OCI-LY1 (cell line): Measurements from ENCODE around the gene FAM222B.
A peak's percentile ranks its signal among the peaks of the same experiment; 100 is the strongest.

ENCODE experiments used
- H2AFZ ChIP-seq: fragments of 200-600 bp; sonication (generic), shearing (Covaris generic); 2 replicates; pipeline ENCODE4 v1.6.0; 2014; ENCODE audit warnings: antibody characterized with exemption, mild to moderate bottlenecking, low read length
- H3F3A ChIP-seq: fragments of 200-600 bp; sonication (generic), shearing (Covaris generic); 2 replicates; pipeline ENCODE4 v1.6.0; 2014; ENCODE audit warnings: mild to moderate bottlenecking, antibody characterized with exemption, low read length, moderate library complexity; ENCODE audit not compliant: insufficient read depth
- H3K27ac ChIP-seq: fragments of 200-600 bp; sonication (generic); 2 replicates; pipeline ENCODE4 v1.5.1; 2014; ENCODE audit warnings: low read length, mixed run types, mild to moderate bottlenecking, low read depth; ENCODE audit not compliant: poor library complexity, severe bottlenecking
- H3K27me3 ChIP-seq: fragments of 200-600 bp; sonication (generic); 2 replicates; pipeline ENCODE4 v1.6.0; 2014; ENCODE audit warnings: antibody characterized with exemption, mild to moderate bottlenecking, low read length, moderate library complexity; ENCODE audit not compliant: insufficient read depth
- H3K36me3 ChIP-seq: fragments of 200-600 bp; sonication (generic); 2 replicates; pipeline ENCODE4 v1.6.1; 2014; ENCODE audit warnings: mild to moderate bottlenecking, antibody characterized with exemption, low read length, moderate library complexity, mixed read lengths; ENCODE audit not compliant: insufficient read depth
- H3K4me1 ChIP-seq: fragments of 200-600 bp; sonication (generic); 2 replicates; pipeline ENCODE4 v1.5.1; 2014; ENCODE audit warnings: mild to moderate bottlenecking, low read length, moderate library complexity; ENCODE audit not compliant: insufficient read depth, severe bottlenecking
- H3K4me2 ChIP-seq: fragments of 200-600 bp; sonication (generic), shearing (Covaris generic); 2 replicates; pipeline ENCODE4 v1.6.1; 2014; ENCODE audit warnings: low read length
- H3K4me3 ChIP-seq: fragments of 200-600 bp; sonication (generic); 2 replicates; pipeline ENCODE4 v1.5.1; 2014; ENCODE audit warnings: low read length, low read depth, mild to moderate bottlenecking, mixed read lengths; ENCODE audit not compliant: poor library complexity, severe bottlenecking
- H3K79me2 ChIP-seq: fragments of 200-600 bp; shearing (Covaris generic); 2 replicates; pipeline ENCODE4 v1.6.1; 2016; ENCODE audit warnings: mixed run types, low read length, mixed read lengths; ENCODE audit not compliant: insufficient read depth
- H3K9ac ChIP-seq: fragments of 200-600 bp; sonication (generic), shearing (Covaris generic); 2 replicates; pipeline ENCODE4 v1.6.1; 2014; ENCODE audit warnings: mild to moderate bottlenecking, low read length, mixed read lengths
- H3K9me2 ChIP-seq: fragments of 200-600 bp; sonication (generic), shearing (Covaris generic); 2 replicates; pipeline ENCODE4 v1.6.1; 2014; ENCODE audit warnings: low read depth, mild to moderate bottlenecking, low read length, mixed read lengths
- H3K9me3 ChIP-seq: fragments of 200-600 bp; shearing (Covaris generic); 2 replicates; pipeline ENCODE4 v1.6.1; 2014; ENCODE audit warnings: low read length, mixed read lengths
- H4K20me1 ChIP-seq: fragments of 200-600 bp; sonication (generic), shearing (Covaris generic); 2 replicates; pipeline ENCODE4 v1.6.0; 2016; ENCODE audit warnings: mild to moderate bottlenecking, low read length; ENCODE audit not compliant: insufficient read depth
- EZH2 ChIP-seq: fragments of 200-600 bp; sonication (generic), shearing (Covaris generic); IDR thresholded peaks from 2 replicates; pipeline ENCODE4 v1.8.0; 2017; ENCODE audit warnings: borderline replicate concordance, mixed run types, mild to moderate bottlenecking, antibody characterized with exemption, low read length, moderate library complexity, mixed read lengths
- TF ChIP-seq, protein P1 (sequence below): fragments of 200-600 bp; sonication (generic), shearing (Covaris generic); IDR thresholded peaks from 2 replicates; pipeline ENCODE4 v1.5.1; 2017; ENCODE audit warnings: mild to moderate bottlenecking, antibody characterized with exemption, low read length, moderate library complexity, mixed read lengths

The FAM222B gene

DNA sequence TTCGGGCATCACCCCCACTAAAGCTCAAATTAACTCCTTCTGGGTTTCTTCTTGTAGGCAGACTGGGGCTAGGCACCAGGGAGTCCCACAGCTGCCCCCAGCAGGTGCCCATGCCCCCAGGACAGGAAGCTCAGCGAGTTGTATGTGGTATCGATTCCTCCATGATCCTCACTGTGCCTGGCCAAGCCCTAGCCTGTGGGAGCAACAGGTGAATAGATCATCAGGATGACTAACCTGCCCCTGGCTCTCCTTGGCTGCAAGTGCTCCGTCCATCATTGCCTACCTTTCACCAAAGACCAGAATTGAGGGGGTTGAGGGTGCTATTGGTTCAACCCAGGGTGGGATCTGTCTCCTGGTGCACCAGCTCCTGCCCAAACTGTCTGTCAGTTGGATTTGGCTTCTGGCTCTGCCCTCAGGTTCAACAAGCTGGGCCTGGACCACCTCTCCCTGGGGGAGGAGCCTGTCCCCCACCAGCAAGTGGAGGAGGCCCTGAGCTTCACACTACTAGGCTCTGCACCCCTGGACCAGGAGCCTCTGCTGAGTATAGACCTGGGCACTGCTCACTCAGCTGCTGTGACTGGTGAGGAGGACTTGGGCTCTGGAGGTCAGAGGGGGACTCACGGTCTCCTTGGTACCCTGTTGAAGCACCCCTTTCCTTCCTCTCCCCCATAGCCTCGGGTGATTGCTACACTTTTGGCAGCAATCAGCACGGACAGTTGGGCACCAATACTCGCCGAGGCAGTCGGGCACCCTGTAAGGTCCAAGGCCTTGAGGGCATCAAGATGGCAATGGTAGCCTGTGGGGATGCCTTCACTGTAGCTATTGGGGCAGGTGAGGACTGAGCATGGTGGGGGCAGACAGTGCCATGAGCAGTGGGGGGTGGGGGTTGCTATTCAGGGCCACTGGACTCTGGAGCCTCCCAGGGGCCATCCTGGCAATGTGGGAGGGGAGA lies 101.9 kb downstream of the FAM222B start:
- Histone ChIP-seq H4K20me1 (no peaks in the 10 kb centered on the region), H3K27ac (peak overlapping the region; percentile 97), H3K9me2 (no peaks in the 10 kb centered on the region), H3K9ac (no peak overlapping the region; the same call in 1 of the 2 replicates), H3K9me3 (peaks cover 9% of the 10 kb centered on the region), H3K4me1 (peaks cover 57% of the 10 kb centered on the region), H3K36me3 (peaks cover 42% of the 10 kb centered on the region), H3K79me2 (peaks cover 9% of the 10 kb centered on the region), H3K27me3 (no peaks in the 10 kb centered on the region), H3K4me3 (no peak overlapping the region), H3K4me2 (peak overlapping the region; percentile 36; the same call in 1 of the 2 replicates), H3F3A (no peaks in the 10 kb centered on the region), H2AFZ (no peak overlapping the region)
- no peak for TF ChIP-seq EZH2
- TF ChIP-seq, protein P1, sequence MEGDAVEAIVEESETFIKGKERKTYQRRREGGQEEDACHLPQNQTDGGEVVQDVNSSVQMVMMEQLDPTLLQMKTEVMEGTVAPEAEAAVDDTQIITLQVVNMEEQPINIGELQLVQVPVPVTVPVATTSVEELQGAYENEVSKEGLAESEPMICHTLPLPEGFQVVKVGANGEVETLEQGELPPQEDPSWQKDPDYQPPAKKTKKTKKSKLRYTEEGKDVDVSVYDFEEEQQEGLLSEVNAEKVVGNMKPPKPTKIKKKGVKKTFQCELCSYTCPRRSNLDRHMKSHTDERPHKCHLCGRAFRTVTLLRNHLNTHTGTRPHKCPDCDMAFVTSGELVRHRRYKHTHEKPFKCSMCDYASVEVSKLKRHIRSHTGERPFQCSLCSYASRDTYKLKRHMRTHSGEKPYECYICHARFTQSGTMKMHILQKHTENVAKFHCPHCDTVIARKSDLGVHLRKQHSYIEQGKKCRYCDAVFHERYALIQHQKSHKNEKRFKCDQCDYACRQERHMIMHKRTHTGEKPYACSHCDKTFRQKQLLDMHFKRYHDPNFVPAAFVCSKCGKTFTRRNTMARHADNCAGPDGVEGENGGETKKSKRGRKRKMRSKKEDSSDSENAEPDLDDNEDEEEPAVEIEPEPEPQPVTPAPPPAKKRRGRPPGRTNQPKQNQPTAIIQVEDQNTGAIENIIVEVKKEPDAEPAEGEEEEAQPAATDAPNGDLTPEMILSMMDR, result no peak

- peaks cover 42% of the 10 kb centered on the region for H3K36me3 ChIP-seq
- peak overlapping the region; percentile 71 for H3K9ac ChIP-seq
- no peak overlapping the region for H2AFZ ChIP-seq
- H3F3A ChIP-seq, result no peaks in the 10 kb centered on the region
- peaks cover 9% of the 10 kb centered on the region for H3K9me3 ChIP-seq
- peak overlapping the region; percentile 97 for H3K27ac ChIP-seq
- no peaks in the 10 kb centered on the region for H3K27me3 ChIP-seq
- peak overlapping the region; percentile 58 for H3K4me2 ChIP-seq
- no peaks in the 10 kb centered on the region for H4K20me1 ChIP-seq
- no peaks in the 10 kb centered on the region for H3K79me2 ChIP-seq
- TF ChIP-seq, protein P1, result no peak
- TF ChIP-seq EZH2, result no peak
- peak overlapping the region; percentile 47 for H3K4me3 ChIP-seq
- H3K4me1 ChIP-seq, result peaks cover 56% of the 10 kb centered on the region
- no peaks in the 10 kb centered on the region for H3K9me2 ChIP-seq
Measured at GRCh38 chr17:28738680-28739384, 103.8 kb downstream of the FAM222B start.

DNA sequence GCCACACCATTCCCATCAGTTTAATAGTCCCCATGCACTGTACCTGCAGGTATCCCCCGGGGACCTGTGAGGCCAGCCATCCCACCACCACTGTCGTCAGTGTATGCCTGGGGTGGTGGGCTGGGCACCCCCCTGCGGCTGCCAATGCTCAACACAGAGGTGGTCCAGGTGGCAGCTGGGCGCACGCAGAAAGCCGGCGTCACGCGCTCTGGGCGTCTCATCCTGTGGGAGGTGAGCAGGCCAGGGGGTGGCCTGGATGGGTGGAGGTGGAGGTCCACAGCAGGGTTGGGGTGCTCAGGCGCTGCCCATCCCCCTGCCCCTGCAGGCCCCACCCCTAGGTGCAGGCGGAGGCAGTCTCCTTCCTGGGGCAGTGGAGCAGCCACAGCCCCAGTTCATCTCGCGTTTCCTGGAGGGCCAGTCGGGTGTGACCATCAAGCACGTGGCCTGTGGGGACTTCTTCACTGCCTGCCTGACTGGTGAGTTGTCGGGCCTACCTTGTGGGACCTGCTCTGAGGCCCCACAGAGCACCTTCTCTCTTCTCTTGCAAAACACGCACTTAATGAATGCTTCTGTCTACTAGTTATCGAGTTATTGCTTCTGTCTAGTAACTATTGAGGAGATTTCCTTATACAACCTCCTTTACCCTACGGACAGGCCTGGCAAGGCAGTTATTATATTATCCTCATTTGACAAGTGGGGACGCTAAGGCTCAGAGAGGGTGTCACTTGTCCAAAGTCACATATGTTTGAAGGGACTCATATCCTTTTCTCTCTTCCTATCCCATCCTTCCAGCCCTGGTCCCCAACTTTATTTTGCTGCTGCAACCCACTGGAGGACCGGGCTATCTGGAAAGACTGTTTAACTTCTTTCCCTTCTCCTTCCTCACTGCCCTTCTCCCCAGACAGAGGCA lies 104.6 kb downstream of the FAM222B start:
- H3K4me1 ChIP-seq, result peaks cover 49% of the 10 kb centered on the region
- no peaks in the 10 kb centered on the region for H4K20me1 ChIP-seq
- peak overlapping the region; percentile 71 for H3K9ac ChIP-seq
- peaks cover 9% of the 10 kb centered on the region for H3K9me3 ChIP-seq
- H2AFZ ChIP-seq, result no peak overlapping the region
- peak overlapping the region; percentile 97 for H3K27ac ChIP-seq
- H3K79me2 ChIP-seq, result no peaks in the 10 kb centered on the region
- TF ChIP-seq, protein P1, result no peak
- no peak for TF ChIP-seq EZH2
- H3K4me3 ChIP-seq, result peak overlapping the region; percentile 47
- peak overlapping the region; percentile 58 for H3K4me2 ChIP-seq
- H3K9me2 ChIP-seq, result no peaks in the 10 kb centered on the region
- peaks cover 42% of the 10 kb centered on the region for H3K36me3 ChIP-seq
- H3F3A ChIP-seq, result no peaks in the 10 kb centered on the region
- no peaks in the 10 kb centered on the region for H3K27me3 ChIP-seq
